NCI-H2171 (cell line): ENCODE results near the gene SNX32.

ENCODE experiments used
- DNase-seq: peaks from one replicate; lab custom pipeline; 2025; lab: John Stamatoyannopoulos, UW

The SNX32 gene

DNA sequence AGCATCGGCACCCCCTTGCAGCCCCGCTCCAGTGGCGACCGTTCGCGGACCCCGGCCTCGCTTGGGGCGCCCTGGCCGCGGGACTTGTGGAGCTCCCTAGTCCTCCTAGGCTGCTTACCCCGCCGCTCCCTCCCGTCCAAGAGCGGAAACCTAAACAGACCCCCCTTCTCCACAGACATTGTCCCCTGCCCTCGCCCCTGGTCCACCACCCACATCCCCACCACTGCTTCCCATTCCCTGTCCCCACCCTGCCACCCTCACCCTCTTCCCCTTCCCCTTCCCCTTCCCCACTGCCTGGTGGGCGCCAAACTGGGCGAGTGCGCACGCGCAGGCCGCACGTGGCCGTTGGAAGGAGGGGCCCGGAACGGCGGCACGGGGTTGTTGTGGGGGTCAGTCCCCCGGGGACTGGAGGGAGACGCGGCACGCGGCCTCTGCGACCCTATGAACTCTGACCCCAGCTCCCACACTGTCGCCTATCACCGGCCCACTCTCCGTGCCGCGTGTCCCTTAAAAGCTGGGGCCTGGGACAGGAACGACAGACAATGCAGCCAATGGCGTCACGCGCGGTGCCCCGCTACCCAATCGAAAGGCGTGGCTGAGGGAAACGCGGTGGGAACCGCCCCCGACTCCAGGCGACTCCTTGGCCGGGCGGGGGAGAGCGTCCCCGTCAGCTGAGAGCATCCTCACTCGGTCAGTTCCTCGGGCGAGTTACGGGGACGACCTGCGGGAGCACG lies at the start of gene SNX32:
SNX32 (plus strand) TSS at position 667 of the 734 bp plus-strand sequence. CDS start 103 bp downstream, outside the sequence.
- DNase-seq: peak; percentile 93

DNA sequence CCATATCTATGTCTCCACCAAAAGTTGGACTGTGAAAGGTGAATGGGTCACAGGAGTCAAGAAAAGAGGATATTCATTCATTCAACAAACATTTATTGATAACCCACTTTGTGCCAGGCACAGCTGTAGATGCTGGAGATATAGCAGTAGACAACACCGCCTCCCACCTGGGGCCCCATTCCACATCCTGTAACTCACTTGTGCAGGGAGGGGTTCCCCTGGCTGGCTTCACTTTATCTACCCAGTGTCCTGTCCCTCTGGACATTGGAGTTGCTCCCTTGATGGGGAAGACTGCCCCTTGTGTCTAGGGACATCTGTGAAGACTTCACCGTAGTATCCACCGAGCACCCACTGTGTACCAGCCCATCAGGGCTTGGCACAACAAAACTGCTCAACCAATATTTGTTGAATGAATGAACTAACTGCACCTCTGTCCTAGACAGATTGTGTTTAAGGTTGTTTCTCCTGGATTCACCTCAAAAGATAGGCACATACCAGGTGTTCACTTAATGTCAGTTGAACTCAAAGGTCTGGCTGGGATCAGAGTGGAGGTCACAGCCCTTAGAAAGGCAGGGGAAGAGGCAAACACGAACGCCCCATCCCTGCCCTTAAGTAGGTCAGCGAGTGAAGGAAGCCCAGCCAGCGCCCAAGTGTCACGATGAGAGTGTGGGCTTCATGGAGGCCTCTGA lies 48.3 kb upstream of the SNX32 start:
- DNase-seq: no peak

DNA sequence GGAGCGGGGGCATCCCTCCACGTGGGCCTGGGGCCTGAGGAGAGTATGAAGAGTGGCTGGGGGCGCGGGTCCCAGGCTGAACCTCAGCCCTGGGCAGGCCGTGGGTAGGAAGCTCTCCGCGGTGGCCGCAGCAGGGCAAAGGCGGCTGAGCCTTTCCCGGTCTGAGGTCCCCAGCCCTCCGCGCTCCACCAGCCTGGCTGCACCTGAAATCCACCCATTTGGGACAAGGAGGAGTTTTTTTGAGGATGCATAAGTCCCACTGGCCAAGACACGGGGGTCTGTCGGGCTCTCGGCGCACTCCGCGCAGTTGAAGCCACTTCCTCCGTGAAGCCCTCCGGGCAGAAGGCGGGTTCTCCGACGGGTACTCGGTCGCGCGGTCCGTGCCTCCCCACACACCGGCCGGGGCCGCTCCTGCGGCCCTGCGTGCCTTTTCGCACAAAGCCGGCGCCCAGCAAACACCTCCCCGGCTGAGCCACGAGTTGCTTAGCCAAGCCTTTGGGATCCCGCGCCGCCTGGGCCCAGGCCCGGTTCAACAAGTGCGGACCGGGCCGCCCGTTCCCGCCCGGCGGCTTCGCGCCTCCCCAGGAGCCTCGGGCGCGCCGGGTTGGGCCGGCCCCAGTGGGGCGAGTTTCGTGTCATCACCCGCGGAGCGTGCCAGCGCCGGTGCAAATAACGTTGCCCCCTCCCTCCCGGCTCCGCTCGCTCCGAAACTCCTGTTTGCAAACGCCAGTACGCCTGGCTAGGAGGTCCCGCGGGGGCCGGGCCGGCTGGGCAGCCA lies 47.6 kb upstream of the SNX32 start:
- no peak for DNase-seq

DNA sequence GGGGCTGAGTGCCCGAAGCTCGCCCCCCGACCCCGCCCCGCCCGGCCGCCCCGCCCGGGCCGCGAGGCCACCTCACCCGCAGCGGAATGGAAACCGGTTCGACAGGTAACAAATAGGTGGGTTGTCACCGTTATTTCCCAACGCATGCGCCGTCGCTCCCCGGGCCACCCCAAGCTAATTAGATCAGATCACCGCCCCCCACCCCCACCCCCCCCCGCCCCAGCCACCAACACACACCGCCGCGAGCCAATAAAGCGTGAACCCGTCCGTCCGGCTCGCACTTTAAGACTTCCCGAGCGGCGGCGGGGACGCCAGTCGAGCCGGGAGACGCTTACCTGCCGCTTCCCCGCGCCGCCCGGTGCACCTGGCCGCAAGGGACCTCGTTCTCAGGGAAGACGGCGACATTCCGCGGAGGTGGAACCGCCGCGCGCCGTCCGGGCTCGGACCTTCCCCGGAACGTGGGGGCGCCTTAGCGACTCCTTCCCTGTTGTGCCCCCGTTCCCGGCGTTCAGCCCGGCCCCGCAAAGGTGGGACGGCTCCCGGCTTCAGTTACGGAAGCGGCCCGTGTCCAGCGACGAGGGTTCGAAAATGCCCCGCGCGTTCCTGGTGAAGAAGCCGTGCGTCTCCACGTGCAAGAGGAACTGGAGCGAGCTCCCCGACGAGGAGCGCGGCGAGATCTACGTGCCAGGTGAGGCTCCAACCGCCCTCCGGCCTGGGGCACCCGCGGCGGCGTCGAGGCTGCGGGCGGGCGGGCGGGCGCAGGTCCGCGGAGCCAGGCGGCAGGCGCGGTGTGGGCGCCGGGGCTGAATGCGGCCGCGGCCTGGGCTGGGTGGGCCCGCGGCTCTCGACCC lies 46.8 kb upstream of the SNX32 start, which contains the start of gene OVOL1:
OVOL1 (plus strand) TSS at position 278 of the 851 bp plus-strand sequence; CDS start at position 589, 311 bp downstream.
- DNase-seq: no peak

DNA sequence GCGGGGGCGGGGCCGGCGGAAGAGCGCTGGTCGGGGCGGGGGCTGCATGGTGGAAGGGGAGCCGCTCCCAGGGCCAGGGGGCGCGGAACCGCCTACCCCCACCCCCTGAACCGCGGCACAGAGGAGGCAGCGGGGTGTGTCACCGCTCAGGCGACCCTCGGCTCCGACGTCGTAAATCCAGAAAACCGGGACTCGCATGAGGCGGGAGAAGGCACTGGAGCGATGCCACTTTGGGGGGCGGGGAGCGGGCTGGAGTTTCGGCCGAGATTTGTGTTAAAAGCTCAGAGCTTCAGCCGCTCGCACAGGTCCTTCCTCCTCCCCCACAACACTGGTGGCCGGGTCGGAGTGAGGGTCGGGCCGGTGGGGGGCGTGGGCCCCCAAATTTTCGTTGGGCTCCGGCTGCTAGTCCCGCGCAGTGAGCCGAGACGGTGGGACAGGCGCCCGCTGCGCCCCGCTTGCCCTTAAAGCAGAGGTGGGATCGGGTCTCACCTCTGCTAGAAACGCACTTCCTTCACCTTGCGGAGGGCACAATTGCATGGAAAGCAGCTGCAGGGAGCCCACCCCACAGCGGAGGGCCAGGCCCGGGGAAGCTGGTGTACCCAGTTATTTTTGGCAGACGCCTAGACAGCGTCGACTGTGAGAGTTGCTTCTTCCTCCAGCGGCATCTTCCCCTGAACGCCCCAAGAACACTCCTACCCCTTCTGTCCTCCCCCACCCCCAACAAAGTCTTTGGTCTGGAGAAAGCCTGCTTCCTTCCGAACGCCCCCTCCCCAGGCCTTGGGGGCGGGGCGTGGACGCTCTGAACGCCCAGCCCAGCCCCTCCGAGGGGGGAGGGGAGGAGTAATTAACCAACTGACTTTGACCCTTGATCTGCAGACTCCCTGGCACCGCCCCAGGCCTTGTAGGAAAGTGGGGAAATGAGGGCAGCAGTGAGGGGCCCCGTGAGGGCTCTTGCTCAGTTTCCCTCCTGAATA lies 45.8 kb upstream of the SNX32 start:
- DNase-seq: no peak

DNA sequence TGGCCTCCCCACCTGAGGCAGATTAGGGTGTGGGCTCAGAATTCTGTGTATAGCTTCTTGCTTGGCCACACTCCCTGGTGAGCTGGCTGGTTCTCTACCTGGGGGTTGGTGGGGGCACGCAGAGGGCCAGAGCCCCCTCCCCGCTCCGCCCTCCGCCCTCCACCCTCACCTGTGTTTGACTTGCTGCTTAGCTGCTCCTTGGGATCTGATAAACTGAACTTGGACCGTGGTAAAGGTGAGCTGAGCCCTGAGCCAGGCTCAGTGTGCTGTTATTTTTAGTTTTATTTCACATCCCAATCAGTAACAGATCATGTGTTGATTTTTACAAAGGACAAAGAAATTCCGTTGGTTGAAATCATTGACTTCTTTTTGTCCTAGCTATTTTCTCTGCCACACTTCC lies 44.9 kb upstream of the SNX32 start:
- DNase-seq: no peak

DNA sequence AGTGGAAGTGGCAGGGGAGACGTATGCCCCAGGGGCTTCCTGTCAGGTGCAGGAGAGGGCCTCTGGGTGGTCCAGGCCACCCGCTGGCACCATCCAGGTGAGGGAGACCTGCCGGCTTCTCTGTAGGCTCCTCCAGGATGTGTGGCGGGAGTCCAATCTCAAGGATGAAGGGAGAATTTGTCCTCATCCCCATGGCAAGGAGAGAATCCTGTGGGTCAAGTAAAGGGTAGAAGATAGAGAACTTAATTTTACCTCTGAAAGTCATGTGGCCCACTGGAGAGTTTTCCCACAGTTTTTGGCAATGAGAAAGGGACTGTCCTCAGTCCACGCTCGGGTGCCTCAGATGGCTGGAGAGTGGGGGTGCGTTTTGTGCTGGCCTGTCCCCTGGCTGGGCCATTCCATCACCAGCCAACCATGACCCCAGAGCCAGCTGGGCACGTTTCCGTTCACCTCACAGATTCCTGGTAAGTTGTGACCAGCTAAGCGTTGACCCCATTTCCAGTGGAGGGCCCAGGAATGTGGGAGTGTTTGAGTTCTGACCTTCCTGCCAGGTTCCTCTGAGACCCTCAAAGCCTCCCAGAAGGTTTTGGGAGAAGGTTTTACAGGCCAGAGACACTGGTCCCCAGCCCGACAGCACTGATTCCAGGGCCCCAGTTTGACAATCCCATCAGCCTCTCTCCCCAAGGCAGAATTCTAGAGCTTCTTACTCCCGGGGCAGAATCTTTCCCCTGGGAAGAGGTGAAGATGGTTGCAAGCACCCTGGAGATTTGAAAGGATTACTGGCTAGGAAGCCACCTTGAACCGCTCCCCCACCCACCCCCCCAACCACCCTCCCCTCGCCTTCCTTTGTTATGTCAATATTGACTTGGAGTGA lies 44.3 kb upstream of the SNX32 start:
- DNase-seq: no peak

DNA sequence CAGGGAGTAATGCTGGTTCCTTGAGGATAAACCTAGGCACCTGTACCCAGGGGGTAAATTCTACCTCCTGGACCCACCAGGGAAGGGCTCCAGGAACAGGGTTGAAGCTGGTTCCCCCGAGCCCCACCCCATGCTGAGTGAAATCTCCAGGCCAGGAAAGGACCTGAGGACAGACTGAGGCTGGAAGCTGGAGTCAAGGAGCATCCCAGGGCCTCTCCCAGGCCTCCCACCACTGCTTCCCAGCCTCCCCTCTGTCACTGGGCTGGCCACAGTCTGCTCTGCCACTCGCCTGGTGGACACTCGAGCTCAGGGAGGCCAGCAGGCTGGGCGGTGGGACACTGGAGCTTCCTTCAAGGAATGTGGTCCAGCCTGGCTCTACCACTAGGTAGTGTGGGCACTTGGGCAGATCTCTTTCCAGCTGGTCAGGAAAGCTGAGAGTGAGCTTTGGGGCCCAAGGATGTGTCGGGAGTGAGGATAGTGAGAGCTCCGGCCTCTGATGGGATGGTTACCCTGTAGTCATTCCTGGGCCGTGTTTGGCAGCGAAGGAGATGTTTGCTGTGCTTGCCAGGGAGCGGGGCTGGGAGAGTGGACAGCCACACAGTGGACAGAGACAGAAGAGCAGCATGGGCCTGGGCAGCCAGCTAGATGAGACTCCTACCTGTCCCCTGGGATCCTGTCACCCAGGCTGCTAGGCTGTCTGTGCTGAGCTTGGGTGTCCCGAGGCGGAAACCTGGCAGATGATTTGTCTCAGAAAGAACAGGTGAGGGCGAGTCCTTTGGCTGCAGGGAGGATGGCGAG lies 43.5 kb upstream of the SNX32 start:
- DNase-seq: no peak

DNA sequence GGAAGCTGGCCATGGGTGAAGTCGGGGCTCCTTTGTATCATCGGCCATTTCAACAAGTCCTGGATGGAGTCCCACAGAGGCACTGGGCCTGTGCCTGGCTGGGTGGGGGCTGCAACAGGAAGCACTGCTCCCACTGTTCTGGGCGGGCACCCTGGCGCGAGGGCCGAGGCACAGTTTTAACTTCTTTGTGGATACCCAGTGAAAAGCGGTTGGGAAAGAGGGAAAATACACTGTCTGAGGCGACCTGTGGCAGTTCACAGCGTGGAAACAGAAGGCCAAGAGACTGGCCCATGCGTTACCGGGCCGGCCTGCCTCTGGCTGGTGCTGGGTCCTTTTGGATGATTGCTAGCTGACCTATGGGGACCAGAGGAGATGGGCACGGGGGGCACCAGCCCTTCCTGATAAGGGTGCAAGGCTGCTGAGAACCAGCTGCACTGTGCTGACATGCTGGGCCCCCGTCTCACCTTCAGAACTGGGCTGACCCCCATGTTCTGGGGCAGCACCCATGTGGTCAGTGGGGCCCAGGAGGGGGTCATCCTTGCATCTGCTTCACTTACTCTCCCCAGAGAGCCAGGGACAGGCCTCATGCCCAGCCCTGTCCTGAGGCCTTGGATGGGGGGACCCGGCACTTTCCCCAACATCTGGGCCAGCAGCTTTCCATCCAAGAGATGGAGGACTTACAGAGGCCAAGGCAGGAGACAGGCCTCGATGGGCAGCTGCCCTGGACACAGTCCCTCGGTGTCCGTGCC lies 42.7 kb upstream of the SNX32 start:
- no peak for DNase-seq

DNA sequence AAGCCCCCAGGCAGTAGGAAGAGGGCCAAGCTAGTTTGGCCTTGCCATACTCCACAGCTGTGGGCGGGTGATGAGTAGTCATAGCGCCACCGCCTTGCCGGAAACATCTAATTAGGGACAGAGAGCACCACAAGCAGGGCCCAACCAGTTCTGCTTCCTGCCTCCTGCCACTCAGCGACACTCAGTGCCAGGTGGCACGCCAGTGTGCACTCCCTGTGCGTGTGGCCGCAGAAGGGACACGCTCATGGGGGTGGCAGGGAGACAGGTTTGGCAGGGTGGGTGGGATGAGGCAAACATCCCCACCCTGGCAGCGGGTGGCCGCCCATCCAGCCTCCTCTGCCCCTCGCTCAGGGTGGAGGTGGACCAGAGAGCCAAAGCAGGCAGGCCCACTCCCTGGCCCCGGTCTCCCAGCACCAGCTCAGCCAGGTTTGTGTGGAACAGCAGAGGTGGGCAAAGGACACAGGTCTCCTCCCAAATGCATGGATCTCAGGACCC lies 42.0 kb upstream of the SNX32 start:
- DNase-seq: no peak

DNA sequence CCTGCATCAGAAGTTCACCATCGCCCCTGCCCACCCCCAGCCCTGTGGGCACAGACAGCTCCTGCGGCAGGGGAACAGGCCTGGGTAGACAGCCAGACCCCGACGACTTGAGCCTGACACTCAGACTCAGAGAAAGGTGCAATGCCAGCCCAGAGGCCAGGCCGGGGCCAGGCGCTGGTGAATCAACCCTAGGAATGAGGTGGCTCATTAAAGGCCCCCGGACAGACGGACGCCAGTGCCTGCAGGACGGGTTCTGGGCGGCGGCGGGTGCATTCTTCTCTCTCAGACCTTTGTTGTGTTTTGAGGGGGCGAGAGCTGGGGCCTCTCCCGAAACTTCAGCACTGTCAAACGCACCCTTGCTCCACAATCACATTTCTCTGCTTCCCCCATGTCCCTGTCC lies 41.3 kb upstream of the SNX32 start:
- no peak for DNase-seq

DNA sequence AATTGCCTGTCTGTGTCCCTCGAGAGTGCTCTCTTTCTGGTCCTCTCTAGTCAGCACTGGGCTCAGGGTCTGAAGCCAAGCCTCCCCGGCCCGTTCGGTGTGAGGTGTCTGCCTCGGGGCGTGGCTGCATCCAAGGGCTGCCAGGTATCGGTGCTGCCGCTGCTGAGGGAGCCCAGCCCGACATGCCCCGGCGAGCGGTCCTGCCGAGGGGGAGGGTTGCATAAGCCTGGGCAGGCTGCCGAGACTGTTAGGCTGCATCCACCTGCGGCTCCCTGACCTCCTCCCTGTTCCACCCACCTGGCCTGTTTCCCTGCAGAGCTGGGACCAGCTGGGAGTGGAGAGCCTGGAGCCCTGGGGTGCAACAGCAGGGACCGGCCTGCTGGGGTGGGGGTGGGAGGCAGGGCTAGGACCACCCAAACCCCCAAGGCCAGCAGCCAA lies 40.6 kb upstream of the SNX32 start:
- peak; percentile 73 for DNase-seq

DNA sequence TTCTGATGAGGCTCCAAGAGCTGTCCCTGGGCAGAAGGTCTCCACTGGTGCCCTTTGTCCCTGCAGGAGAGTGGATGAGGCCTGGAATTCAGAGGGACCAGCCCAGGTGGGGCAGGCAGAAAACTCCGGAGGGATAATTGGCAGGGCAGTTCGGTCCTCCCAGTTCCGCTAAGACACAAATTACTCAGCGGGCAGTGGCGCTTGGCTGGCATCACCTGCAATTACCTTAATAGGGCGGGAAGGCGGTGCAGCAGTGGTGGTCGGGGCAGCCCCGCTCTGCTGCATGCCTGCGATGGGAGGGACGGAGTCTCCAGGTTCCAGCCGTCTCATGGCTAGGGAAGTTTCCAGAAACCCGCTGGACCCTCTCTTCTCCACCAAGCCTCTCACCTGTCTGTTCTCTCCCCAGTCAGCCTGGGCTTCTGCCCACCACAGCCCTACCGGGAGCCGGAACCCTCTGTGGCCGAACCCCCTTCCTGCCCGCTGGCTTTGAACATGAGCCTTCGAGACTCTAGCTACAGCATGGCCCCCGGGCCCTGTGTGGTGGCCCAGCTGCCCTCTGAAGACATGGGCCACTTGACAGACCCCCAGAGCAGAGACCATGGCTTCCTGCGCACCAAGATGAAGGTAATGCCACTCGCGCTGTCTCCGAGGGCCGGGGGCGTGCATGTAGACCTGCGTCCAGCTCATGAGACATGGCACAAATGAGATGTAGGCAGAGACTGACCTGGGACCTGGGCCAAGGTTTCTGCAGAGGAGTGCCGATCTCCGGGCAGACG lies 40.0 kb upstream of the SNX32 start:
- no peak for DNase-seq

DNA sequence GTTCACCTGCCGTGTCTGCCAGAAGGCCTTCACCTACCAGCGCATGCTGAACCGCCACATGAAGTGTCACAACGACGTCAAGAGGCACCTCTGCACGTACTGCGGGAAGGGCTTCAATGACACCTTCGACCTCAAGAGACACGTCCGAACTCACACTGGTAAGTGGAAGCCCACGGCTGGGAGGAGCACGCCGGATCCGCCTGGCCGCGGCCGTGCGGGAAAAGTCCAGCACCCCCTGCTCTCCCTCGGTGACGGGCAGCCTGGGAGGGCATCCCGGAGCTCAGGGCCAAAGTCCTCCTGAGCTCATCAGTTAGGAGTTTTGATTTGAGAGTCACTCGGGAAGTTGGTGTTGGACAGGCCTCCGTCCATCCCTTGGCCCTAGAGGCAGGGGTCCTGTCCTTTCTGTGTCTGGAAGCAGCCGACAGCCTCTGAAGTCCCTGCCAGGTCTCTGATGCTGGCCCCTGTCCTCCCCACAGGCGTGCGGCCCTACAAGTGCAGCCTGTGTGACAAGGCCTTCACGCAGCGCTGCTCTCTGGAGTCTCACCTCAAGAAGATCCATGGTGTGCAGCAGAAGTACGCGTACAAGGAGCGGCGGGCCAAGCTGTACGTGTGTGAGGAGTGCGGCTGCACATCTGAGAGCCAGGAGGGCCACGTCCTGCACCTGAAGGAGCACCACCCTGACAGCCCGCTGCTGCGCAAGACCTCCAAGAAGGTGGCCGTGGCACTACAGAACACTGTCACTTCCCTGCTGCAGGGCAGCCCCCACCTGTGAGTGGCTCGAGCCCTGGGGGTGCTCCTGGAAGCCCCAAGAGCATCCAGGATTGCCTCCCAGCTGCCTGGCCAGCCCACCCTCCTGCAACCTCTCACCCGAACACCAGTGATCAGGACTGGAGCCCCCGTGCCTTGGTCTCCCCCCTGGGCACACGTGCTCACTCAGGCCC lies 38.9 kb upstream of the SNX32 start:
- DNase-seq: no peak

DNA sequence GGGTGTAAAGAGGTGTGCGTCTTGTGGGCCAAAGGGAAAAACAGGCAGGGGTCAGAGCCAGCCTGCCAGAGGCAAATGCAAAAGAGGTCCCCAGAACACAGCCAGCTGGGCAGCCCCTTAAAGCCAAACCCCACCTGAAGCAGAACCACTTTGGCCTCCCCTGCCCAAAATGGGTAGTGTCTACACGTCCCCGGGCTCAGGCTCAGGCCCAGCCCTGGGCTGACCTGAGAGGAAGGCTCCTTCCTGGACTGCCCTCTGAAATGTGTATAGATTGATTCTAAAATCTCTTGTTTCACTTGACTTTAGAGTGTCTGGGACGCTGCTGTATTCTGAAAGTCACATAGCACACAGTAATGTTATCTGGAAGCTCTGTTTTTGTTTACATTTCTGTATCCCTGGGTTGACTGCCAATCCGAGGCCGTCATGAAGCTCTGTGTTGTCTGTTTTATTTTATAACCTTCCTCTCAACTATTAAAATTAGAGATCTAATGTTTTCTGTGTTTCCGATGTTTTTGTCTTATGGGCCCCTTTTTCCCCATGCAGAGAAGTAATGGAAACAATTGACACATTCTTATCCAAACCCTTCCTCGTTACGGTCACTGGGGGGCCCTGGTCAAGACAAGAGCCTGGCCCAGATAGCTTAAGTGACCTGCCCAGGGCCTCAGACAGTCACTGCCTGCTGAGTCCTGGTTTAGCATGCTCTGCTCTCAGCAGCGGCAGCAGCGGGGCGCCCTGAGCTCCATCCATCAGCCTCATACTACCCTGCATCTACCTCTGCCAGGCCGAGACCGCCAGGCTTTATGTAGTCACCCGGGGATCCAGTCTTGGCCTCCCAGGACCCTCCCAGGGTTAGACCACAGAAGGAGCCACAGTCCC lies 36.8 kb upstream of the SNX32 start:
- no peak for DNase-seq
